HuH-7.5 (cell line): Measurements from ENCODE around the gene STARD3NL.
"Not testable (repeated sequence)": the region's sequence is repeated elsewhere in the genome, so short reads cannot be mapped to it uniquely, and the experiment has no call there.

Experiments
- DNase-seq: peaks from one replicate; pipeline ENCODE4 v3.0.0; 2011; ENCODE audit warnings: low spot score

Gene STARD3NL

DNA sequence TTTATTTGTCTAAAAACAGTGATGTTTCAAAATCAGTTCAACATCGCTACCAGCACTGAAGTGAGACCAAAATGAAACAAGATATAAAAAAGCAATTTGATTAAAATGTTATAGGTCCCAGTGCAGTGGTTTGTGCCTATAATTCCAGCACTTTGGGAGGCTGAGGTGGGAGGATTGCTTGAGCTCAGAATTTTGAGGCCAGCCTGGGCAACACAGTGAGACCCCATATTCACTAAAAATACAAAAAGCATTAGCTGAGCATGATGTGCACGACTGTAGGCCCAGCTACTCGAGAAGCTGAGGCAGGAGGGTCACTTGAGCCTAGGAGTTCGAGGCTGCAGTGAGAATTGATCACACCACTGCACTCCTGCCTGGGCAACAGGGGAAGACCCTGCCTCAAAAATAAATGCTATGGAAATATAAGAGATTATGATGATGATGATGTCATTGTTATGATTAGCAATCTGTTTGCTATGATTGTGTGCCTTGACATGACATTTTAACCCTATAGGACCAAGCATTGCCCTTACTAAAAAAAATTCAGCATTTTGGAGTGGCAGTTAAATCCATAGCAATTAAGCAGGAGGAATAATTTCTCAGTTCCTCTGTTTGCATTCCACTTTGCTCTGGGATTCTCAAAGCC is 91.8 kb downstream of the STARD3NL start:
- not testable (repeated sequence) for DNase-seq

DNA sequence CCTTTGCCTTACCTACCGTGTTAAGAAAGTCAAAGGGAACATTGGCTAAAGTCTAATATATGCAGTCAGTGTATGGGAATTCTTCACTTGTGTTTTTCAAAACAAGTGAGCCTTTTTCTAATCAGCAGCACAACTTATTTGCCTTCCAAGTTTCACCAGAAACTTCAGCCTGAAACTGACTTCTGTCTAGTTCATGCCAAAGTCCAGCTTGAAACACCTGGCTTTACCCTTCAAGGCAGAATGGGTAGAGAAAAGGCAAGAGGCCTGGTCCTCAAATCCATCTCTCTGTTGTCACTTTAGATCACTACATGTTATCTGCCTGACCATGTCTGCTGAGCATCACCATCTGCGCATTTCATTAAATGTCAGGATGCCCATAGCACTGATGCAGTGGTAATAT is 92.4 kb downstream of the STARD3NL start:
- not testable (repeated sequence) for DNase-seq

DNA sequence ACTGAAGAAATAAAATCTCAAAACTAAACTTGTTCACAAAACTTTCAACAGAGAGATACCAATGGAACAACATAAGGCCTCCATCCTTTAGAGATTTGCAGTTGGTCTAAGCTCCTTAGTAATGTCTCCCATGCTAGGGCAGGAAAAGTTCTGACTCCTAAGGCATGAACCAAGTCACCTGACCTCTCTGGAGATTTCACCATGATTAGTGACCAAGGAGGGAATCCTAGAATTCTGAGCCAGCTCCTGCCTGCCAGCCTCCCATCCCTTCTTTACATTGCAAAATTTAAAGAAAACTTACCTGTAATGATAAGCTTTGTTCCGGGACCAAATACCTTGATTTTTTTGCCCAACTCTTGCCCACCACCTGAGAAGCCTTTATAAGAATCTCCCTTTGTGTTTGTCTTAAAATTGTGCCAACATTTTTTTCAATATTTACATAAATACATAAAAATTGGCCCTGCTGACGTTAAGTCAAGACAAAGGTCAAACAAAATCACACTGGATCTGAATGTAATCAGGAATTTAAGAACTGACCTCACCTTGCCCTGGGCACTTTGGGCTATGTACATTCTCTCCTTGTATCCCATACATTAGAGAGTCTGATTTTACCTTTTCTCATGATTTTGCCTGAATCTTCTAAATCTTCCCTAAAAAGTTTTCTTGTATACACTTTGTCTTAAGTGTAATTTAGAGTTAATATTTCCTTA is 95.4 kb downstream of the STARD3NL start, which contains the start of gene TARP:
Gene TARP (minus strand): TSS at position 351 of the 710 bp plus-strand sequence.
- no peak for DNase-seq

DNA sequence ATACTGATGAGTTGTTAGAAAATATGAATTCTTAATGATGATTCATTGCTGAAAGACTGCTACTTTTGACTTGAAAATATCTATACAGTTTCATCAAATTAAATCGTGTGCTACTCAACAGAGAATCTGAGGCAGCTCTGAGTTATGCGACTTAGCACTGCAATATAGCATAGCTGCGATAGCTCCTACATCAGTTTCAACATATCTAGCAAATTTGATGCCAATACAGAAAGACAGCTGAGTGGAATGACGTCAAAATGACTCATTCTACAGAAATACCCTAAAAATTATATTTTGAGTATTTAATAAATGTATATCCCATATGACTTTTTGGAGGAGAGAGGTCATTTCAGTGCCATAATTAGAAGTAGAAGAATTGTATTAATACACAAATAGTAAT is 96.4 kb downstream of the STARD3NL start:
- DNase-seq = no peak

DNA sequence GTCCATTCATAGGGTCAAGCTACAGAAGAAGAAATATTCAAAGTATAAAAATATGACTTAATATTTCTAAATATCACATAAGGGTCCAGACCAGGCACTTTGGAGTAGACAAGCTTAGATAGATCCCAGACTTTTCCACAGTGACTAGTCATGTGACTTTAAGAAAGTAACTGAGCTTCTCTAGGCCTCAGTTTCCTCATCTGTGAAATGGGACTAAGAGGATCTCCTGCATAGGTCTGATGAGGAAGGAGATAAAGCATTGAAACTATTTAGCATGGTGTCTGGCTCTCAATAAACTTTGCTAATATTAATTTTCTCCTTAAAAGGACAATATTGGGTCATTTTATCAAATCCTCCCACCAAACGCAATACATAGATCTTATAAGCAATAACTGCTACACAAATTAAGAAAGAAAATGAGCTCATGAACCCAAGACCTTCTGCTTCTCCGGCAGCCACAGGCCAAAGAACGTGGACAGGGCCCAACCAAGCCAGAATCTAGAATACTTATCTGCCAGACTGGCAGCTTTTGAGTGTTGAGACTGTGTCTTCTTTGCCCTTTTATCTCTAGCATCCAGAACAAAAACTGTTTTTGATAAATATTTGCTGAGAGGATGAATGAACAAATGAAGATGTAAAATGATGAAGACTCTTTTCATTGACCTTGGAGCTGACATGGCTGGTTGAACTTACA is 97.0 kb downstream of the STARD3NL start:
- DNase-seq = no peak

DNA sequence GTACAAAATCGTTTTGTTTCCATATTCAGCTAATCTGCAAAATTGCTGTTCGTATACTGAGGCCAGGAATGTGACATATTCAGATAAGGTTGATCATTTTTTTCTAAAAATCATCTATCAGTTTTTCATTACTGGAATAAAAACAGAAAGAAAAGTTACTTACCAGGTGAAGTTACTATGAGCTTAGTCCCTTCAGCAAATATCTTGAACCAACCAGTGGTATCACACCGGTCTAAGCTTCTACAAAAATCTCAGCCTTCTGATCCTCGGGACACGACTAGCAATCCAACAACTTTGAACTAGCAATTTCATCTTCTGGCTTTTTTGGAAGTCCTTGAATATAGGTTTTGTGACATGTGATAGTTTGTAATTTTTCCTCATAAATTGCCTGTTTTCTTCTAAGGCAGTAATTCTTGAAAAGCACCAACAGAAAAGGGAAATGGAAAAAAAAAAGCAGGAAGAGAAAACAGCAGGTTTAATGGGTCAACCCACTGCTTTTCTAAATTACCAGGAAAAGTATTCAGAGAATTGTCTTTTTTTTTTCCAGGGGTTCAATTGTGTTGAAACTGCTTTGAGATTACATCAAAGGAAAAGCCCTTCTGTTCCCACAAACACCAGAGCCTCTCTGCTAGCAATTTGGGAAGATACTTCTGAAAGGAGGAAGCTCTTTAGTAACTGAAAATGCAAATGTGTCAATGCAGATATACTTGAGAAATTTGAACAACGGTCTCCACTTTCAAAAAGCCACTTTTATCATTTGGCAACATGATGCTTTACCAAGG is 98.2 kb downstream of the STARD3NL start:
- no peak for DNase-seq

DNA sequence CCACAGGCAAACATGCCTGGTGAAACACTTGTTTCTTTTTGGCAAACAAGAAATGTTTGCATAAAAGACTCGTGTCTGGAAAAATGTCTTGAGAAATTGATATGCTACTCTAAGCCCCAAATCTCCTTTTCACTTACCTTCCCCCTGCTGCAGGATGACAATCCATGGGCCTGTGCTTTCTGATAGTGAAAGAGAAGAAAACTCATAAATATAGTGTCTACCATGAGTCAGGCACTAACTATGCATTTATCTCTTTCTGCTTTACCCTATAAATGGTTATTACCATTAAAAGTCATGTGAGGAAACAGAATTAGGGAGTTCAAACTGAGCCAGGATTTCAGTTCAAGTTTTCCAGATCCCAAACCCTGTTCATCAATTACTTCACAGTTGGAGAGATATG is 102.0 kb downstream of the STARD3NL start:
- no peak for DNase-seq
